Dermis microvascular lymphatic vessel endothelial cell (primary cell): ENCODE results near the gene MYL6B. TPM values are rescaled to one million over a fixed set of nuclear protein-coding genes. Genes with fewer than 3 reads are reported as not detected.
"Not testable (repeated sequence)": the region's sequence is repeated elsewhere in the genome, so short reads cannot be mapped to it uniquely, and the experiment has no call there.

Experiments used
- DNase-seq, 2 donors: peaks; one replicate each; pipeline versions ENCODE4 v3.0.0 to v3.0.0-alpha.2; 2010; ENCODE audit warnings: low read depth in 2 of 2
- total RNA-seq: library from RNA; depleted of rRNA; stranded (reverse); fragments of >200 nt; gene quantifications from 2 replicates; pipeline ENCODE4 v1.2.1, GENCODE V29; 2014

MYL6B gene
- 60.3 and 87.9 TPM in 2 replicates for total RNA-seq

- peak; percentile 78 to 93 for DNase-seq
Observed at GRCh38 chr12:56152132-56152755, at the start of gene MYL6B. MYL6B (plus strand) TSS chr12:56152587; CDS start chr12:56153919, 1,332 bp downstream.

- no peak for DNase-seq
Observed at GRCh38 chr12:56102683-56103065, 49.7 kb upstream of the MYL6B start.

- no peak for DNase-seq
Observed at GRCh38 chr12:56103066-56103711, 49.2 kb upstream of the MYL6B start.

GRCh38 chr12:56103823-56104108 lies 48.6 kb upstream of the MYL6B start:
- no peak for DNase-seq

GRCh38 chr12:56104109-56104814 lies 48.1 kb upstream of the MYL6B start, which contains the start of gene PA2G4:
PA2G4 (plus strand) TSS chr12:56104559; CDS start chr12:56104738, 179 bp downstream.
- DNase-seq: peak; percentile 98 to 99

DNA sequence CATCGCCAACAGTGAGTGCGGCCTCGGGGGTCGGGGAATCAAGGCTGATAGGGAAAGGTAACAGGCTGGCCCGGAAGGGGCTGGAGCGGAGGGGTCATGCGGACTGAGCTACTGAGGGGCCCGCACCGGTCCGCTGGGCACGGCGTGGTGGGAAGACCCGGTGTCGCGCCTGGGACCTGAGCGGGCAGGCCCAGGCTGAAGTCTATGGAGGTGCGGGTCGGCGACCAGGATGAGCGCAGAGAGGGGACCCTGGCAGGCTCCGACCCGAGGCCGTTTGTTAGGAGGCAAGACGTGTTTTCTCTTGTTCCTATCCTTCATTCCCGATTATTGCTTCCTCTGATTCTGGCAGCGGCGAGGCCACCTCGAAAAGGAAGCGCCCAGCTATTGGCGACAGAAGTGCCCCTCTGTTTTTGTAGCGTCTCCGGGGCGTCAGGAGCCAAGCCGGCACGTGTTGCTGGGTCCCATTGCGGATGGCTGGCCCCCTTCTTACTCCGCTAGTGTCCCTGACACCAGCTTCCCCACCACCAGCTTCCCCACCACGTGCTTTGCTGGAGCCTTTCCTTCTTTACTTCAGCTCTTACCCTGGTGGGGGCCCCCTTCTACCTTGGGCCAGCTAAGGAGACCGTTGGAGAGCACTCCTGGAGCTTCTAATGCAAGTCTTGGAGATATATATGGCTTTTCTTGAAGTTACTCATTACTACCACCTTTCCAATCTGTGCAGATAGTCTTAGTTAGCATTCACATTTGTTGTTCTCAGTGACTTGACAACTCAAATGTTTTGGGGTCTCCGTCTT lies 47.4 kb upstream of the MYL6B start:
- peak in 1 of 2 donors; percentile 43 for DNase-seq

- no peak for DNase-seq
Observed at GRCh38 chr12:56105609-56105902, 46.8 kb upstream of the MYL6B start.

- DNase-seq: no peak
Observed at GRCh38 chr12:56107242-56107641, 45.1 kb upstream of the MYL6B start.

DNA sequence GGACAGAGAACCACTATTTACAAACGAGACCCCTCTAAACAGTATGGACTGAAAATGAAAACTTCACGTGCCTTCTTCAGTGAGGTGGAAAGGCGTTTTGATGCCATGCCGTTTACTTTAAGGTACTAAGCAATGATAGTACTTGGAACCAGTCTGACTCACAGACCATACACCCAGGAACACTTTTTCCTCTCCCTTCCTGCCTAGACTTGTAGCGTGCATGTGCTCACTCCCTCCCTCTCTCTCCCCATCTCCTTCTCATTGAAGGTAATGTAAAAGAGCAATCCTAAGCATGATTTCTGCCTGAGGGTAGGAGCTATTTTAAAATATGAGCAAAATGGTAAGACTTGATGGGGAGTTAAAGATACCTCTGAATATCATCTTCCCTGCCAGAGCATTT lies 41.8 kb upstream of the MYL6B start:
- DNase-seq: no peak

- no peak for DNase-seq
Observed at GRCh38 chr12:56114084-56114483, 38.3 kb upstream of the MYL6B start.

- DNase-seq: no peak
Observed at GRCh38 chr12:56115329-56115728, 37.1 kb upstream of the MYL6B start.

- DNase-seq: peak; percentile 88 to 95
Observed at GRCh38 chr12:56116267-56117081, 35.9 kb upstream of the MYL6B start, which contains the start of gene RPL41. RPL41 (plus strand) TSS chr12:56116633.

- DNase-seq: not testable (repeated sequence)
Observed at GRCh38 chr12:56117082-56117706, 35.2 kb upstream of the MYL6B start.

DNA sequence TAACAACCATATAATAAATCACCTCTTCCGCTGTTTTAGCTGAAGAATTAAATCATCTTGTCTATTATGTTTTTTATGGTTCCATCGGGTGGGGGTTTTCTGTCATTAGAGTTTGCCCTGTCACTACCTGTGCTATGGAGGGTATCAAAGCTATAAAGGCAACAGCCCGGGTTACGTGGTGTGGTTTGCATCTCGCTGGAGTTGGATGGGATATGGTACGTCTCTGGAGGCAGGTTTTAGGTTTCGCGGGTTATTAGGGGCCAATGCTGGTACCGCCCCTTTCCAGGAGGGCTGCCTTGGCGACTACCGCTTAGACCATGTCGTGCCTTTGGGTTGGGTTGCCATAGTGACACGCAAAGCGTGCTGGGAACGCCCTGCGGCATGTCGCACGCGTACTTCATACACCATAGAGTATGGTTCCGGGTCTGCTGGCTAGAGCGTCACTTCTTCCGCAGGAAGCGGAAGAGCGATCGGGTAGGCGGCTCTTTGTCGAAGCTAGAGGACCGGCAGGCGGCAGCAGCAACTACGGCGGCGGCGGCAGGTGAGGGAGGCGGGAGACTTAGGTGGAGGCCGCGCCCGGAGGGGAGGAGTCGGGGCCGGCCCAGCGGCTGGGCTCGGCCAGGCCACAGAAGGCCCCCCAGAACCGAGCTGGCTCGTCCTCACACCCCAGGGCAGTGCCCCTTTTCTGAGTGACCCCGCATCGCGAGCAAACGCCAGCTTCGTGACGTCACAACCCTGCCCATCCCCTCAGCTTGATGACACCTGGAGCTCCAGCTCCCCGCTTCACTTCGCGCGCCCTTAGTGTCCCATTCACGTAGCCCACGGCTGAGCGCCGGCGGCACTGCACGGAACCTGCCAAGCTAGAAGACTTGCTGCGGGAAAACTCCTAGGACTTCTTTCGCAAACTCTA lies 34.4 kb upstream of the MYL6B start, which contains the start of gene ZC3H10:
Gene ZC3H10 (plus strand): TSS at position 489 of the 910 bp plus-strand sequence. CDS start 2,297 bp downstream, outside the sequence.
- DNase-seq: peak; percentile 99

DNA sequence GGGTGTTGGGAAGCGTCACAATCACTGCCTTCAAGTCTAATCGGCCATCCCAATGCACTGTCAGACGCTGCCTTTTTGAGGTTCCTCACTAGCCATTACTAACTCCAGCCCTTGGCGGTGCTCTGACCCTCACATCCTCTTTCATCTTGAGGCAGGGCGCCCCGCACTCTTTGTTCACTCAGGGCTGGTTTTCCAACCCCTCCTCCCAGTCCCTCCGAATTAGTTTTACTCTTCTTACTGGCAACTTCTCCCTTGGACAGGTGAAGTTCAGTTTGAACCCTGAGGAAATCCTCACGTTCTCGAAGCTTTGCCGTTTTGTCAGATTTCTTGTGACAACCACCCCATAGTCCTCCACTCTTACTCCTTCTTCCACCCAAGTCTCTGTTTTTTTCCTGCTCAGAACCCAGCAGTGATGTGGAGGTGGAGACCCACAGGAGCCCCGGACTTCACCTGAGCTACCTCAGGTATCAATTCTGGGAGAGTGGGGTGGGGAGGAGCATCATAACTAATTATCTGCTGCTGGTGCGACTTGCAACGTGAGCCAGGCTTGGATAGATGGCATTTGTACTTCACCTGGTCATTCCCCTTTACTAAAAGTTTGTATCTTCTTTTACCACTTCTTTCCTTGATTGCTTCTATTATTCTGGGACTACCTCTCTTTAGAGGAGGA lies 33.6 kb upstream of the MYL6B start:
- no peak for DNase-seq

- peak; percentile 83 to 92 for DNase-seq
Observed at GRCh38 chr12:56119361-56119796, 33.0 kb upstream of the MYL6B start.

DNA sequence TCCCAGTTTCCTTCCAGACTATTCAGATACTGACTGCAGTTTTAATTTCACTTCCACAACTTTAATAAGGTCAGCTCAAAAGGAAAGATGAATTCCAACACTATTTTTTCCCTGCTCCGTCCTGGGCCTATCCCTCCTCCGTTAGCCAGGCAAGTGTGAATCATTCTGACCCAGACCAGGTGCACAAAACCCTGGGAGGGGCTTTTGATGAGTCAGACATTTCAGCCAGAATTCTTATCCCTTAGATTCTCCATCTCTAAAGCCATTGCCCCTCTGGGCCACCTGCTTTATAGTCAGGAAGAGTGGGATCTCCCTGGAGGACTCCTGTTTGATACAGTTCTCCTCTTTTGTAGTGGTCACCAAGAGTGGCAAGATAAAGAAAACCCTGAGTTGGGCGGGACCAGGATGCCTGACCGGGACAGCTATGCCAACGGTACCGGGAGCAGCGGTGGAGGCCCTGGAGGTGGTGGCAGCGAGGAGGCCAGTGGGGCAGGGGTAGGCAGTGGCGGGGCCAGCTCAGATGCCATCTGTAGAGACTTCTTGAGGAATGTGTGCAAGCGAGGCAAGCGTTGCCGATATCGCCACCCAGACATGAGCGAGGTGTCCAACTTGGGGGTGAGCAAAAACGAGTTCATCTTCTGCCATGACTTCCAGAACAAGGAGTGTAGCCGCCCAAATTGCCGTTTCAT lies 32.1 kb upstream of the MYL6B start:
- no peak for DNase-seq

DNA sequence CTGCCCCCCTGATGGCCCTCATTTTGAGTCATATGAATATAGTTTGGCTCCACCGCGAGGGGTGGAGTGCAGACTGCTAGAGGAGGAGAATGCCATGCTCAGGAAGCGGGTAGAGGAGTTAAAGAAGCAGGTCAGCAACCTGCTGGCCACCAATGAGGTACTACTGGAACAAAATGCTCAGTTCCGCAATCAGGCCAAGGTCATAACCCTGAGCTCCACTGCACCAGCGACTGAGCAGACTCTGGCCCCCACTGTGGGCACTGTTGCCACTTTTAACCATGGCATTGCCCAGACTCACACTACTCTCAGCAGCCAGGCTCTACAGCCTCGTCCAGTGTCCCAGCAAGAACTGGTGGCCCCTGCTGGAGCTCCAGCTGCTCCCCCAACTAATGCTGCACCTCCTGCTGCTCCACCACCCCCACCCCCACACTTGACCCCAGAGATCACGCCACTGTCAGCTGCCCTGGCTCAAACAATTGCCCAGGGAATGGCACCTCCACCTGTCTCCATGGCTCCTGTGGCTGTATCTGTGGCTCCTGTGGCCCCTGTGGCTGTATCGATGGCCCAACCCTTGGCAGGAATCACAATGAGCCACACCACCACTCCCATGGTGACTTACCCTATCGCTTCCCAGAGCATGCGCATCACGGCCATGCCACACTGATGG lies 31.1 kb upstream of the MYL6B start:
- DNase-seq: no peak
